Measurements from ENCODE around the gene TRIM59. TPM values are rescaled to one million over a fixed set of nuclear protein-coding genes. Genes with fewer than 3 reads are reported as not detected.

The TRIM59 gene
- total and polyA plus RNA-seq, 9 of the 15 experiments (the other 6 are each of a cell fraction or from before 2014, with no cell fraction given) = 16.8 to 101 (median 34.8) TPM

DNA sequence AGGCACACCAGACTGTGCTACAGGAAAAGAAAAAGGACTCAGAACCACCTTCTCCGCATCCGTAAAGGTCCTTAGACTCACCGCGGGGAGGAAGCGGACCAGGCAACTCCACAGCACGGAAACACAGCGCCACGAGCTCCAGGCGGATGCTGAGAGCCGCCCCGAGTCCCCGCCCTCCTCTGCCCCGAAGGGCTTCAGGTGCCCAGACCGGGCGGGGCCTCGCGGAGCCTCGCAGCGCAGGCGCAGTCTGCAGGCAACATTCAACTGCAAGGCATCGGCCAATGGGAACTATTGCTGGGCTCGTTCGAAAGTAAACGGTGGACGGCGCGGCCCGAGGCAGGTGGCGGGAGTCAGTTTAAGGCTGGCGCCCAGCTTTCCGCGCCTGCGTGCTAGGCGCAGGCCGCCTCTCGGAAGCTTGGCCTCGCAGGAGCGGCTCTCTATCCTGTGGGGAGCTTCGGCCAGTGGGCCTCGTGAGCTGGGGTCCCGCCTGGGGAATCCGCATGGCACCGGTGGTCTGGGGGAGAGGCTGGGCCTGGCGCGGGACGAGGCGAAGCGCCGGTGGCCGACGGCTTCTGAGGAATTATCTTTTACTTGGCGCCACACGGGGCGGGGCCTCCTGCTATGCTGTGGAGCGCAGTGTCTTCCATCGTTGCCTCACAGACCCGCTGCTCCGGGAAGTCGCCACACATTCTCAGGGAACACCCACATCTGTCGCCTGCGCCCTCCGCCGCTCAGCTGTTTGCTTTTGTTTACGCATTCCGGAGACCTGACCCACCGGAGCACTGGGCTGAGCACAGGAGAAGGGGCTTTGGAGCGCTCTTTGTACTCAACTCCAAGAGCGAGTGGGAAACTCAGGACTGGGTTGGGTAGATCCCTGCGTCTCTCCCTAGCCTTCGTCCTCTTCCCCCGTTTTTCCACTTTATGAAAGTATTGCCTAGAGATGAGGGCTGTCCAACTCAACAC, at the start of gene TRIM59 (continued):
- TF ChIP-seq, protein P1, sequence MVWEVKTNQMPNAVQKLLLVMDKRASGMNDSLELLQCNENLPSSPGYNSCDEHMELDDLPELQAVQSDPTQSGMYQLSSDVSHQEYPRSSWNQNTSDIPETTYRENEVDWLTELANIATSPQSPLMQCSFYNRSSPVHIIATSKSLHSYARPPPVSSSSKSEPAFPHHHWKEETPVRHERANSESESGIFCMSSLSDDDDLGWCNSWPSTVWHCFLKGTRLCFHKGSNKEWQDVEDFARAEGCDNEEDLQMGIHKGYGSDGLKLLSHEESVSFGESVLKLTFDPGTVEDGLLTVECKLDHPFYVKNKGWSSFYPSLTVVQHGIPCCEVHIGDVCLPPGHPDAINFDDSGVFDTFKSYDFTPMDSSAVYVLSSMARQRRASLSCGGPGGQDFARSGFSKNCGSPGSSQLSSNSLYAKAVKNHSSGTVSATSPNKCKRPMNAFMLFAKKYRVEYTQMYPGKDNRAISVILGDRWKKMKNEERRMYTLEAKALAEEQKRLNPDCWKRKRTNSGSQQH (CRISPR knock-in tag; IDR thresholded peaks at IDR 0.05) = 0 out of 2 replicates have a peak, but pooled peaks have one; percentile 49
- no peak for TF ChIP-seq POLR3A (IDR thresholded peaks at IDR 0.05; ENCODE audit: borderline replicate concordance, extremely low read depth, insufficient read depth, insufficient read length)
- no peak for TF ChIP-seq ZNF507 (tag; conservative IDR thresholded peaks at IDR 0.05)
- TF ChIP-seq SMARCB1 (IDR thresholded peaks at IDR 0.05; ENCODE audit: insufficient read length, low read depth) = no peak
- TF ChIP-seq IFI16 (CRISPR knock-in tag; IDR thresholded peaks at IDR 0.05) = no peak
- TF ChIP-seq BRD9 (IDR thresholded peaks at IDR 0.05; ENCODE audit: low read depth, partially characterized antibody) = no peak
- peak; percentile 99 for TF ChIP-seq ZFX (CRISPR knock-in tag; IDR thresholded peaks at IDR 0.05)
- TF ChIP-seq HCFC1 (IDR thresholded peaks at IDR 0.05; ENCODE audit: low read depth, low read length) = no peak
- no peak for TF ChIP-seq HIVEP1 (CRISPR knock-in tag; IDR thresholded peaks at IDR 0.05)
- TF ChIP-seq, protein P2, sequence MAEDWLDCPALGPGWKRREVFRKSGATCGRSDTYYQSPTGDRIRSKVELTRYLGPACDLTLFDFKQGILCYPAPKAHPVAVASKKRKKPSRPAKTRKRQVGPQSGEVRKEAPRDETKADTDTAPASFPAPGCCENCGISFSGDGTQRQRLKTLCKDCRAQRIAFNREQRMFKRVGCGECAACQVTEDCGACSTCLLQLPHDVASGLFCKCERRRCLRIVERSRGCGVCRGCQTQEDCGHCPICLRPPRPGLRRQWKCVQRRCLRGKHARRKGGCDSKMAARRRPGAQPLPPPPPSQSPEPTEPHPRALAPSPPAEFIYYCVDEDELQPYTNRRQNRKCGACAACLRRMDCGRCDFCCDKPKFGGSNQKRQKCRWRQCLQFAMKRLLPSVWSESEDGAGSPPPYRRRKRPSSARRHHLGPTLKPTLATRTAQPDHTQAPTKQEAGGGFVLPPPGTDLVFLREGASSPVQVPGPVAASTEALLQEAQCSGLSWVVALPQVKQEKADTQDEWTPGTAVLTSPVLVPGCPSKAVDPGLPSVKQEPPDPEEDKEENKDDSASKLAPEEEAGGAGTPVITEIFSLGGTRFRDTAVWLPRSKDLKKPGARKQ (CRISPR knock-in tag; IDR thresholded peaks at IDR 0.05) = no peak
- peak; percentile 39 for TF ChIP-seq TAF7 (tag; IDR thresholded peaks at IDR 0.05)
- TF ChIP-seq KDM1A (IDR thresholded peaks at IDR 0.05) = no peak
- TF ChIP-seq TRIM28 (IDR thresholded peaks at IDR 0.05) = no peak
- TF ChIP-seq, protein P3, sequence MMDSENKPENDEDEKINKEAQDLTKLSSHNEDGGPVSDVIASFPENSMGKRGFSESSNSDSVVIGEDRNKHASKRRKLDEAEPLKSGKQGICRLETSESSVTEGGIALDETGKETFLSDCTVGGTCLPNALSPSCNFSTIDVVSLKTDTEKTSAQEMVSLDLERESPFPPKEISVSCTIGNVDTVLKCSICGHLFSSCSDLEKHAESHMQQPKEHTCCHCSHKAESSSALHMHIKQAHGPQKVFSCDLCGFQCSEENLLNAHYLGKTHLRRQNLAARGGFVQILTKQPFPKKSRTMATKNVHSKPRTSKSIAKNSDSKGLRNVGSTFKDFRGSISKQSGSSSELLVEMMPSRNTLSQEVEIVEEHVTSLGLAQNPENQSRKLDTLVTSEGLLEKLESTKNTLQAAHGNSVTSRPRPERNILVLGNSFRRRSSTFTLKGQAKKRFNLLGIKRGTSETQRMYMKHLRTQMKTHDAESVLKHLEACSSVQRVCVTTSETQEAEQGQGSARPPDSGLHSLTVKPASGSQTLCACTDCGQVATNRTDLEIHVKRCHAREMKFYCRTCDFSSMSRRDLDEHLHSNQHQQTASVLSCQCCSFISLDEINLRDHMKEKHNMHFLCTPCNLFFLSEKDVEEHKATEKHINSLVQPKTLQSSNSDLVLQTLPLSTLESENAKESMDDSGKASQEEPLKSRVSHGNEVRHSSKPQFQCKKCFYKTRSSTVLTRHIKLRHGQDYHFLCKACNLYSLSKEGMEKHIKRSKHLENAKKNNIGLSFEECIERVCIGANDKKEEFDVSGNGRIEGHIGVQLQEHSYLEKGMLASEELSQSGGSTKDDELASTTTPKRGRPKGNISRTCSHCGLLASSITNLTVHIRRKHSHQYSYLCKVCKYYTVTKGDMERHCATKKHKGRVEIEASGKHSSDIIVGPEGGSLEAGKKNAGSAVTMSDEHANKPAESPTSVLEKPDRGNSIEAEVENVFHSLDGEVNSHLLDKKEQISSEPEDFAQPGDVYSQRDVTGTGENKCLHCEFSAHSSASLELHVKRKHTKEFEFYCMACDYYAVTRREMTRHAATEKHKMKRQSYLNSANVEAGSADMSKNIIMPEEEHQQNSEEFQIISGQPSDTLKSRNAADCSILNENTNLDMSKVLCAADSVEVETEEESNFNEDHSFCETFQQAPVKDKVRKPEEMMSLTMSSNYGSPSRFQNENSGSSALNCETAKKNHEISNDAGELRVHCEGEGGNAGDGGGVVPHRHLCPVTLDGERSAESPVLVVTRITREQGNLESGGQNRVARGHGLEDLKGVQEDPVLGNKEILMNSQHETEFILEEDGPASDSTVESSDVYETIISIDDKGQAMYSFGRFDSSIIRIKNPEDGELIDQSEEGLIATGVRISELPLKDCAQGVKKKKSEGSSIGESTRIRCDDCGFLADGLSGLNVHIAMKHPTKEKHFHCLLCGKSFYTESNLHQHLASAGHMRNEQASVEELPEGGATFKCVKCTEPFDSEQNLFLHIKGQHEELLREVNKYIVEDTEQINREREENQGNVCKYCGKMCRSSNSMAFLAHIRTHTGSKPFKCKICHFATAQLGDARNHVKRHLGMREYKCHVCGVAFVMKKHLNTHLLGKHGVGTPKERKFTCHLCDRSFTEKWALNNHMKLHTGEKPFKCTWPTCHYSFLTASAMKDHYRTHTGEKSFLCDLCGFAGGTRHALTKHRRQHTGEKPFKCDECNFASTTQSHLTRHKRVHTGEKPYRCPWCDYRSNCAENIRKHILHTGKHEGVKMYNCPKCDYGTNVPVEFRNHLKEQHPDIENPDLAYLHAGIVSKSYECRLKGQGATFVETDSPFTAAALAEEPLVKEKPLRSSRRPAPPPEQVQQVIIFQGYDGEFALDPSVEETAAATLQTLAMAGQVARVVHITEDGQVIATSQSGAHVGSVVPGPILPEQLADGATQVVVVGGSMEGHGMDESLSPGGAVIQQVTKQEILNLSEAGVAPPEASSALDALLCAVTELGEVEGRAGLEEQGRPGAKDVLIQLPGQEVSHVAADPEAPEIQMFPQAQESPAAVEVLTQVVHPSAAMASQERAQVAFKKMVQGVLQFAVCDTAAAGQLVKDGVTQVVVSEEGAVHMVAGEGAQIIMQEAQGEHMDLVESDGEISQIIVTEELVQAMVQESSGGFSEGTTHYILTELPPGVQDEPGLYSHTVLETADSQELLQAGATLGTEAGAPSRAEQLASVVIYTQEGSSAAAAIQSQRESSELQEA (IDR thresholded peaks at IDR 0.05; ENCODE audit: low read depth) = no peak
- TF ChIP-seq PHB2 (IDR thresholded peaks at IDR 0.05; ENCODE audit: low read depth) = no peak
- TF ChIP-seq NCOA4 (IDR thresholded peaks at IDR 0.05; ENCODE audit: partially characterized antibody) = no peak
- TF ChIP-seq, protein P4, sequence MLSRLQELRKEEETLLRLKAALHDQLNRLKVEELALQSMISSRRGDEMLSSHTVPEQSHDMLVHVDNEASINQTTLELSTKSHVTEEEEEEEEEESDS (CRISPR knock-in tag; IDR thresholded peaks at IDR 0.05) = no peak
